ENCODE measurements around the gene RNF44.

GRCh38 chr5:176578391-176578808 is 41.2 kb upstream of the RNF44 start:
- peak; percentile 14 to 81 (median 65) for TF ChIP-seq CTCF (IDR thresholded peaks at IDR 0.05)
- TF ChIP-seq POLR2A (IDR thresholded peaks at IDR 0.05), result no peak
